WTC11 (cell line): ENCODE measurements around the gene KIAA1328. TPM values are rescaled to one million over a fixed set of nuclear protein-coding genes. Genes with fewer than 3 reads are reported as not detected.

ENCODE experiments used
- ATAC-seq: fragments of 200-7000 bp; cut with Tn5 transposase; 2 replicates; pipeline ENCODE4 v1.10.0; 2021; ENCODE audit warnings: mild to moderate bottlenecking, moderate library complexity
- CTCF ChIA-PET: fragments of 300-600 bp; sonication (Branson Sonifier 250); formaldehyde crosslinking; loops from one replicate; lab custom pipeline; 2021; ENCODE audit warnings: antibody characterized with exemption; lab: Charles Lee
- POLR2A ChIA-PET: fragments of 350-600 bp; sonication (Branson Sonifier 250); formaldehyde crosslinking; loops from one replicate; lab custom pipeline; 2021; ENCODE audit warnings: antibody characterized with exemption; lab: Charles Lee
- DNase-seq: peaks from one replicate; pipeline ENCODE4 v3.0.0; 2021; ENCODE audit warnings: low spot score
- H3K27ac Mint-ChIP-seq: 2 replicates; pipeline ENCODE4 v1.8.0; 2021; ENCODE audit warnings: mixed read lengths
- H3K27me3 Mint-ChIP-seq: 2 replicates; pipeline ENCODE4 v1.8.0; 2021; ENCODE audit warnings: low read depth, mild to moderate bottlenecking, moderate library complexity, mixed read lengths
- H3K36me3 Mint-ChIP-seq: 2 replicates; pipeline ENCODE4 v1.8.0; 2021; ENCODE audit warnings: mixed read lengths
- H3K4me1 Mint-ChIP-seq: 2 replicates; pipeline ENCODE4 v1.8.0; 2022; ENCODE audit warnings: mixed read lengths
- H3K4me3 Mint-ChIP-seq: 2 replicates; pipeline ENCODE4 v1.8.0; 2021; ENCODE audit warnings: mild to moderate bottlenecking, moderate library complexity, mixed read lengths
- H3K9me3 Mint-ChIP-seq: 2 replicates; pipeline ENCODE4 v1.8.0; 2021; ENCODE audit warnings: mixed read lengths
- ATF1 ChIP-seq: sonication (generic); formaldehyde crosslinking; IDR thresholded peaks from 2 replicates; pipeline ENCODE4 v1.8.1; 2023; ENCODE audit warnings: mild to moderate bottlenecking, moderate library complexity, missing genetic modification reagents
- FOXK1 ChIP-seq: sonication (generic); formaldehyde crosslinking; IDR thresholded peaks from 2 replicates; pipeline ENCODE4 v1.8.0; 2022; ENCODE audit warnings: mild to moderate bottlenecking, moderate library complexity, missing genetic modification reagents
- GABPB1 ChIP-seq: sonication (generic); formaldehyde crosslinking; IDR thresholded peaks from 2 replicates; pipeline ENCODE4 v1.8.1; 2023; ENCODE audit warnings: mild to moderate bottlenecking, missing genetic modification reagents
- GTF2I ChIP-seq: fragments of 250-450 bp; sonication (Bioruptor Pico); conservative IDR thresholded peaks from 2 replicates; pipeline ENCODE4 v1.4.0; 2021; ENCODE audit warnings: mild to moderate bottlenecking
- IRF2 ChIP-seq: sonication (generic); formaldehyde crosslinking; IDR thresholded peaks from 2 replicates; pipeline ENCODE4 v1.8.0; 2022; ENCODE audit warnings: low read depth, missing genetic modification reagents, borderline replicate concordance
- JUN ChIP-seq: sonication (generic); formaldehyde crosslinking; IDR thresholded peaks from 2 replicates; pipeline ENCODE4 v1.8.0; 2023; ENCODE audit warnings: mild to moderate bottlenecking, missing genetic modification reagents
- NFE2L1 ChIP-seq: sonication (generic); formaldehyde crosslinking; IDR thresholded peaks from 2 replicates; pipeline ENCODE4 v1.8.1; 2023; ENCODE audit warnings: missing genetic modification reagents
- NR2C2 ChIP-seq: sonication (generic); formaldehyde crosslinking; IDR thresholded peaks from 2 replicates; pipeline ENCODE4 v1.8.0; 2022; ENCODE audit warnings: mild to moderate bottlenecking, missing genetic modification reagents
- RELA ChIP-seq: sonication (generic); formaldehyde crosslinking; IDR thresholded peaks from 2 replicates; pipeline ENCODE4 v1.8.1; 2022; ENCODE audit warnings: missing genetic modification reagents, mild to moderate bottlenecking, borderline replicate concordance
- ZNF138 ChIP-seq: sonication (generic); formaldehyde crosslinking; conservative IDR thresholded peaks from 2 replicates; pipeline ENCODE4 v1.8.1; 2022; ENCODE audit warnings: mild to moderate bottlenecking, moderate library complexity, missing genetic modification reagents
- ZNF396 ChIP-seq: fragments of 250-450 bp; sonication (Bioruptor Pico); IDR thresholded peaks from 2 replicates; pipeline ENCODE4 v1.8.0; 2021; ENCODE audit warnings: mild to moderate bottlenecking, moderate library complexity, borderline replicate concordance
- total RNA-seq: library from RNA; stranded (reverse); gene quantifications from 3 replicates; pipeline ENCODE4 v1.2.3, GENCODE V29; 2021
- TF ChIP-seq, protein P1 (sequence below): sonication (generic); formaldehyde crosslinking; IDR thresholded peaks from 2 replicates; pipeline ENCODE4 v1.8.0; 2022; ENCODE audit warnings: mild to moderate bottlenecking, missing genetic modification reagents
- TF ChIP-seq, protein P2 (sequence below): sonication (generic); formaldehyde crosslinking; IDR thresholded peaks from 2 replicates; pipeline ENCODE4 v1.8.1; 2023; ENCODE audit warnings: mild to moderate bottlenecking, missing genetic modification reagents
- TF ChIP-seq, protein P3 (sequence below): sonication (generic); formaldehyde crosslinking; IDR thresholded peaks from 2 replicates; pipeline ENCODE4 v1.8.1; 2023; ENCODE audit warnings: mild to moderate bottlenecking, missing genetic modification reagents
- TF ChIP-seq, protein P4 (sequence below): sonication (generic); formaldehyde crosslinking; conservative IDR thresholded peaks from 2 replicates; pipeline ENCODE4 v1.8.1; 2022; ENCODE audit warnings: mild to moderate bottlenecking, missing genetic modification reagents
- TF ChIP-seq, protein P5 (sequence below): fragments of 250-450 bp; sonication (Bioruptor Pico); IDR thresholded peaks from 2 replicates; pipeline ENCODE4 v1.9.0; 2021; ENCODE audit warnings: mild to moderate bottlenecking, borderline replicate concordance
- TF ChIP-seq, protein P6 (sequence below): fragments of 250-450 bp; sonication (Bioruptor Pico); IDR thresholded peaks from 2 replicates; pipeline ENCODE4 v1.8.0; 2021; ENCODE audit warnings: mild to moderate bottlenecking
- TF ChIP-seq, protein P7 (sequence below): sonication (generic); formaldehyde crosslinking; IDR thresholded peaks from 2 replicates; pipeline ENCODE4 v1.8.1; 2023; ENCODE audit warnings: mild to moderate bottlenecking, moderate library complexity, missing genetic modification reagents
- TF ChIP-seq, protein P8 (sequence below): sonication (generic); formaldehyde crosslinking; IDR thresholded peaks from 2 replicates; pipeline ENCODE4 v1.8.1; 2022; ENCODE audit warnings: missing genetic modification reagents, borderline replicate concordance
- TF ChIP-seq, protein P9 (sequence below): sonication (generic); formaldehyde crosslinking; IDR thresholded peaks from 2 replicates; pipeline ENCODE4 v1.8.0; 2022; ENCODE audit warnings: mild to moderate bottlenecking, missing genetic modification reagents

The KIAA1328 gene
- total RNA-seq, 1 experiment from 2014 or later: 4.8 TPM

DNA sequence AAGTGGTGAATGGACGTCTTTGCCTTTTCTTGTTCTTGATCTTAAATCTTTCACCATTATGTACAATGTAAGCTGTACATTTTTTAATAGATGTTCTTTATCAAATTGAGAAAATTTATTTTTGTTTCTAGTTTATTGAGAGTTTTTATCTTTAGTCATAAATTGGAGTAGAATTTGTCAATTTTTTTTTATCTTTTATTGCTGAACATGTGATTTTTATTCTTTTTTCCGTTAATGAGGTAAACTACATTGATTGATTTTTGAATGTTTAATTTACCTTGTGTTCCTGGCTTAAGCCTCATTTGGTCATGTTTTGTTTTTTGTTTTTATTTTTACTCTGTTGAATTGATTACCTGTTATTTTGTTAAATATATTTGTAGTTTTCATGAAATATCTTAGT, 19.7 kb downstream of the KIAA1328 start:
- no peaks in the 10 kb centered on the region for H3K4me1 Mint-ChIP-seq
- H3K4me3 Mint-ChIP-seq: no peak overlapping the region
- no peak overlapping the region for H3K27ac Mint-ChIP-seq
- ChIA-PET CTCF (no interaction called here), POLR2A (no interaction called here)
- TF ChIP-seq NFE2L1 (CRISPR knock-in tag) (no peak), RELA (CRISPR knock-in tag) (no peak), GABPB1 (CRISPR knock-in tag) (no peak), FOXK1 (no peak), GTF2I (no peak), JUN (CRISPR knock-in tag) (no peak), ZNF138 (CRISPR knock-in tag) (no peak), ATF1 (CRISPR knock-in tag) (no peak), IRF2 (CRISPR knock-in tag) (no peak), ZNF396 (CRISPR knock-in tag) (no peak), NR2C2 (no peak)
- TF ChIP-seq, protein P1, sequence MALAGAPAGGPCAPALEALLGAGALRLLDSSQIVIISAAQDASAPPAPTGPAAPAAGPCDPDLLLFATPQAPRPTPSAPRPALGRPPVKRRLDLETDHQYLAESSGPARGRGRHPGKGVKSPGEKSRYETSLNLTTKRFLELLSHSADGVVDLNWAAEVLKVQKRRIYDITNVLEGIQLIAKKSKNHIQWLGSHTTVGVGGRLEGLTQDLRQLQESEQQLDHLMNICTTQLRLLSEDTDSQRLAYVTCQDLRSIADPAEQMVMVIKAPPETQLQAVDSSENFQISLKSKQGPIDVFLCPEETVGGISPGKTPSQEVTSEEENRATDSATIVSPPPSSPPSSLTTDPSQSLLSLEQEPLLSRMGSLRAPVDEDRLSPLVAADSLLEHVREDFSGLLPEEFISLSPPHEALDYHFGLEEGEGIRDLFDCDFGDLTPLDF: no peak
- TF ChIP-seq, protein P2, sequence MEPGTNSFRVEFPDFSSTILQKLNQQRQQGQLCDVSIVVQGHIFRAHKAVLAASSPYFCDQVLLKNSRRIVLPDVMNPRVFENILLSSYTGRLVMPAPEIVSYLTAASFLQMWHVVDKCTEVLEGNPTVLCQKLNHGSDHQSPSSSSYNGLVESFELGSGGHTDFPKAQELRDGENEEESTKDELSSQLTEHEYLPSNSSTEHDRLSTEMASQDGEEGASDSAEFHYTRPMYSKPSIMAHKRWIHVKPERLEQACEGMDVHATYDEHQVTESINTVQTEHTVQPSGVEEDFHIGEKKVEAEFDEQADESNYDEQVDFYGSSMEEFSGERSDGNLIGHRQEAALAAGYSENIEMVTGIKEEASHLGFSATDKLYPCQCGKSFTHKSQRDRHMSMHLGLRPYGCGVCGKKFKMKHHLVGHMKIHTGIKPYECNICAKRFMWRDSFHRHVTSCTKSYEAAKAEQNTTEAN (CRISPR knock-in tag): no peak
- TF ChIP-seq, protein P3, sequence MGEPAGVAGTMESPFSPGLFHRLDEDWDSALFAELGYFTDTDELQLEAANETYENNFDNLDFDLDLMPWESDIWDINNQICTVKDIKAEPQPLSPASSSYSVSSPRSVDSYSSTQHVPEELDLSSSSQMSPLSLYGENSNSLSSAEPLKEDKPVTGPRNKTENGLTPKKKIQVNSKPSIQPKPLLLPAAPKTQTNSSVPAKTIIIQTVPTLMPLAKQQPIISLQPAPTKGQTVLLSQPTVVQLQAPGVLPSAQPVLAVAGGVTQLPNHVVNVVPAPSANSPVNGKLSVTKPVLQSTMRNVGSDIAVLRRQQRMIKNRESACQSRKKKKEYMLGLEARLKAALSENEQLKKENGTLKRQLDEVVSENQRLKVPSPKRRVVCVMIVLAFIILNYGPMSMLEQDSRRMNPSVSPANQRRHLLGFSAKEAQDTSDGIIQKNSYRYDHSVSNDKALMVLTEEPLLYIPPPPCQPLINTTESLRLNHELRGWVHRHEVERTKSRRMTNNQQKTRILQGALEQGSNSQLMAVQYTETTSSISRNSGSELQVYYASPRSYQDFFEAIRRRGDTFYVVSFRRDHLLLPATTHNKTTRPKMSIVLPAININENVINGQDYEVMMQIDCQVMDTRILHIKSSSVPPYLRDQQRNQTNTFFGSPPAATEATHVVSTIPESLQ (CRISPR knock-in tag): no peak
- TF ChIP-seq, protein P4, sequence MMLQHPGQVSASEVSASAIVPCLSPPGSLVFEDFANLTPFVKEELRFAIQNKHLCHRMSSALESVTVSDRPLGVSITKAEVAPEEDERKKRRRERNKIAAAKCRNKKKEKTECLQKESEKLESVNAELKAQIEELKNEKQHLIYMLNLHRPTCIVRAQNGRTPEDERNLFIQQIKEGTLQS (CRISPR knock-in tag): no peak
- TF ChIP-seq, protein P5, sequence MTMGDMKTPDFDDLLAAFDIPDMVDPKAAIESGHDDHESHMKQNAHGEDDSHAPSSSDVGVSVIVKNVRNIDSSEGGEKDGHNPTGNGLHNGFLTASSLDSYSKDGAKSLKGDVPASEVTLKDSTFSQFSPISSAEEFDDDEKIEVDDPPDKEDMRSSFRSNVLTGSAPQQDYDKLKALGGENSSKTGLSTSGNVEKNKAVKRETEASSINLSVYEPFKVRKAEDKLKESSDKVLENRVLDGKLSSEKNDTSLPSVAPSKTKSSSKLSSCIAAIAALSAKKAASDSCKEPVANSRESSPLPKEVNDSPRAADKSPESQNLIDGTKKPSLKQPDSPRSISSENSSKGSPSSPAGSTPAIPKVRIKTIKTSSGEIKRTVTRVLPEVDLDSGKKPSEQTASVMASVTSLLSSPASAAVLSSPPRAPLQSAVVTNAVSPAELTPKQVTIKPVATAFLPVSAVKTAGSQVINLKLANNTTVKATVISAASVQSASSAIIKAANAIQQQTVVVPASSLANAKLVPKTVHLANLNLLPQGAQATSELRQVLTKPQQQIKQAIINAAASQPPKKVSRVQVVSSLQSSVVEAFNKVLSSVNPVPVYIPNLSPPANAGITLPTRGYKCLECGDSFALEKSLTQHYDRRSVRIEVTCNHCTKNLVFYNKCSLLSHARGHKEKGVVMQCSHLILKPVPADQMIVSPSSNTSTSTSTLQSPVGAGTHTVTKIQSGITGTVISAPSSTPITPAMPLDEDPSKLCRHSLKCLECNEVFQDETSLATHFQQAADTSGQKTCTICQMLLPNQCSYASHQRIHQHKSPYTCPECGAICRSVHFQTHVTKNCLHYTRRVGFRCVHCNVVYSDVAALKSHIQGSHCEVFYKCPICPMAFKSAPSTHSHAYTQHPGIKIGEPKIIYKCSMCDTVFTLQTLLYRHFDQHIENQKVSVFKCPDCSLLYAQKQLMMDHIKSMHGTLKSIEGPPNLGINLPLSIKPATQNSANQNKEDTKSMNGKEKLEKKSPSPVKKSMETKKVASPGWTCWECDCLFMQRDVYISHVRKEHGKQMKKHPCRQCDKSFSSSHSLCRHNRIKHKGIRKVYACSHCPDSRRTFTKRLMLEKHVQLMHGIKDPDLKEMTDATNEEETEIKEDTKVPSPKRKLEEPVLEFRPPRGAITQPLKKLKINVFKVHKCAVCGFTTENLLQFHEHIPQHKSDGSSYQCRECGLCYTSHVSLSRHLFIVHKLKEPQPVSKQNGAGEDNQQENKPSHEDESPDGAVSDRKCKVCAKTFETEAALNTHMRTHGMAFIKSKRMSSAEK: no peak
- TF ChIP-seq, protein P6, sequence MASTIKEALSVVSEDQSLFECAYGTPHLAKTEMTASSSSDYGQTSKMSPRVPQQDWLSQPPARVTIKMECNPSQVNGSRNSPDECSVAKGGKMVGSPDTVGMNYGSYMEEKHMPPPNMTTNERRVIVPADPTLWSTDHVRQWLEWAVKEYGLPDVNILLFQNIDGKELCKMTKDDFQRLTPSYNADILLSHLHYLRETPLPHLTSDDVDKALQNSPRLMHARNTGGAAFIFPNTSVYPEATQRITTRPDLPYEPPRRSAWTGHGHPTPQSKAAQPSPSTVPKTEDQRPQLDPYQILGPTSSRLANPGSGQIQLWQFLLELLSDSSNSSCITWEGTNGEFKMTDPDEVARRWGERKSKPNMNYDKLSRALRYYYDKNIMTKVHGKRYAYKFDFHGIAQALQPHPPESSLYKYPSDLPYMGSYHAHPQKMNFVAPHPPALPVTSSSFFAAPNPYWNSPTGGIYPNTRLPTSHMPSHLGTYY (CRISPR knock-in tag): no peak
- TF ChIP-seq, protein P7, sequence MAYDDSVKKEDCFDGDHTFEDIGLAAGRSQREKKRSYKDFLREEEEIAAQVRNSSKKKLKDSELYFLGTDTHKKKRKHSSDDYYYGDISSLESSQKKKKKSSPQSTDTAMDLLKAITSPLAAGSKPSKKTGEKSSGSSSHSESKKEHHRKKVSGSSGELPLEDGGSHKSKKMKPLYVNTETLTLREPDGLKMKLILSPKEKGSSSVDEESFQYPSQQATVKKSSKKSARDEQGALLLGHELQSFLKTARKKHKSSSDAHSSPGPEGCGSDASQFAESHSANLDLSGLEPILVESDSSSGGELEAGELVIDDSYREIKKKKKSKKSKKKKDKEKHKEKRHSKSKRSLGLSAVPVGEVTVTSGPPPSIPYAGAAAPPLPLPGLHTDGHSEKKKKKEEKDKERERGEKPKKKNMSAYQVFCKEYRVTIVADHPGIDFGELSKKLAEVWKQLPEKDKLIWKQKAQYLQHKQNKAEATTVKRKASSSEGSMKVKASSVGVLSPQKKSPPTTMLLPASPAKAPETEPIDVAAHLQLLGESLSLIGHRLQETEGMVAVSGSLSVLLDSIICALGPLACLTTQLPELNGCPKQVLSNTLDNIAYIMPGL (CRISPR knock-in tag): no peak
- TF ChIP-seq, protein P8, sequence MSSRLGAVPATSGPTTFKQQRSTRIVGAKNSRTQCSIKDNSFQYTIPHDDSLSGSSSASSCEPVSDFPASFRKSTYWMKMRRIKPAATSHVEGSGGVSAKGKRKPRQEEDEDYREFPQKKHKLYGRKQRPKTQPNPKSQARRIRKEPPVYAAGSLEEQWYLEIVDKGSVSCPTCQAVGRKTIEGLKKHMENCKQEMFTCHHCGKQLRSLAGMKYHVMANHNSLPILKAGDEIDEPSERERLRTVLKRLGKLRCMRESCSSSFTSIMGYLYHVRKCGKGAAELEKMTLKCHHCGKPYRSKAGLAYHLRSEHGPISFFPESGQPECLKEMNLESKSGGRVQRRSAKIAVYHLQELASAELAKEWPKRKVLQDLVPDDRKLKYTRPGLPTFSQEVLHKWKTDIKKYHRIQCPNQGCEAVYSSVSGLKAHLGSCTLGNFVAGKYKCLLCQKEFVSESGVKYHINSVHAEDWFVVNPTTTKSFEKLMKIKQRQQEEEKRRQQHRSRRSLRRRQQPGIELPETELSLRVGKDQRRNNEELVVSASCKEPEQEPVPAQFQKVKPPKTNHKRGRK (CRISPR knock-in tag): no peak
- TF ChIP-seq, protein P9, sequence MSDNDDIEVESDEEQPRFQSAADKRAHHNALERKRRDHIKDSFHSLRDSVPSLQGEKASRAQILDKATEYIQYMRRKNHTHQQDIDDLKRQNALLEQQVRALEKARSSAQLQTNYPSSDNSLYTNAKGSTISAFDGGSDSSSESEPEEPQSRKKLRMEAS (CRISPR knock-in tag): no peak
- peaks cover 9% of the 10 kb centered on the region for H3K36me3 Mint-ChIP-seq
- H3K27me3 Mint-ChIP-seq: no peaks in the 10 kb centered on the region; the same call in 1 of the 2 replicates
- DNase-seq (no peak), ATAC-seq (no peak)
- peaks cover 11% of the 10 kb centered on the region for H3K9me3 Mint-ChIP-seq
